Gastrocnemius medialis (tissue), 4 donors: ENCODE results near the gene SPATA31C1.

Experiments
- CTCF ChIP-seq, 5 experiments: fragments of 450-650 bp in 3 of 5; fragments of 200-600 bp in 2 of 5; sonication (generic) in 2 of 5; IDR thresholded peaks in 4 of 5; conservative IDR thresholded peaks in 1 of 5; 1 replicate in 4 of 5; 2 replicates in 1 of 5; pipeline ENCODE4 v1.5.1; 2016 to 2019; ENCODE audit warnings: antibody characterized with exemption in 5 of 5, mild to moderate bottlenecking in 3 of 5, moderate library complexity in 3 of 5
- POLR2A ChIP-seq, 2 donors: fragments of 450-650 bp; IDR thresholded peaks; one replicate each; pipeline ENCODE4 v1.6.1; 2017; ENCODE audit warnings: antibody characterized with exemption in 2 of 2, mild to moderate bottlenecking in 2 of 2, moderate library complexity in 2 of 2

GRCh38 chr9:87890837-87891236, 26.9 kb upstream of the SPATA31C1 start:
- no peak for TF ChIP-seq CTCF (IDR thresholded peaks at IDR 0.05 in 4 of 5, conservative IDR thresholded peaks at IDR 0.05 in 1 of 5)
- no peak for TF ChIP-seq POLR2A (IDR thresholded peaks at IDR 0.05)
